Spleen (tissue), 7 donors: ENCODE results near the gene TACR2.

Experiments
- POLR2A ChIP-seq, 3 donors: fragments of 450-650 bp; IDR thresholded peaks; one replicate each; pipeline ENCODE4 v1.5.1; 2017; ENCODE audit warnings: antibody characterized with exemption in 3 of 3, mild to moderate bottlenecking in 1 of 3
- POLR2AphosphoS5 ChIP-seq, 3 donors: sonication (generic); formaldehyde crosslinking; IDR thresholded peaks; one replicate each; pipeline ENCODE4 v1.5.1; 2017; ENCODE audit warnings: antibody characterized with exemption in 3 of 3
- TF ChIP-seq, protein P1 (sequence below), 11 experiments: fragments of 200-600 bp in 7 of 11; fragments of 450-650 bp in 4 of 11; sonication (generic) in 4 of 11; IDR thresholded peaks in 8 of 11; conservative IDR thresholded peaks in 3 of 11; 1 replicate in 7 of 11; 2 replicates in 4 of 11; pipeline versions ENCODE4 v1.4.0 to v1.8.0; 2016 to 2021; ENCODE audit warnings: antibody characterized with exemption in 11 of 11, inconsistent platforms in 4 of 11, mild to moderate bottlenecking in 1 of 11
- donor health status: DM: no; HTN: no; CAD: no; lungs with moderate emphysema.
- donor health status: DM: no; HTN: no; CAD: no.
- donor health status: DM: no; HTN: no; CAD: no.

DNA sequence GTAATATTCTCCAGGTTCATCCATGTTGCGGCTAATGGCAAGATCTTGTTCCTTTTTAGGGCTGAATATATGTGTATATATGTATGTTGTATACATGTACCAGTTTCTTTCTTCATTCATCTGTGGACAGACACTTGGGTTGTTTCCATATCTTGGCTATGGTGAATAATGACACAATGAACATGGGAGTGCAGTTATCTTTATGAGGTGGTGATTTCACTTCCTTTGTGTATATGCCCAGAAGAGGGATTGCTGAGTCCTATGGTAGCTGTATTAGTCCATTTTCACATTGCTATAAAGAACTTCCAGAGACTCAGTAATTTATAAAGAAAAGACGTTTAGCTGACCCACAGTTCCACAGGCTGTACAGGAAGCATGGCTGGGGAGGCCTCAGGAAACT is 17.5 kb upstream of the TACR2 start:
- TF ChIP-seq, protein P1, sequence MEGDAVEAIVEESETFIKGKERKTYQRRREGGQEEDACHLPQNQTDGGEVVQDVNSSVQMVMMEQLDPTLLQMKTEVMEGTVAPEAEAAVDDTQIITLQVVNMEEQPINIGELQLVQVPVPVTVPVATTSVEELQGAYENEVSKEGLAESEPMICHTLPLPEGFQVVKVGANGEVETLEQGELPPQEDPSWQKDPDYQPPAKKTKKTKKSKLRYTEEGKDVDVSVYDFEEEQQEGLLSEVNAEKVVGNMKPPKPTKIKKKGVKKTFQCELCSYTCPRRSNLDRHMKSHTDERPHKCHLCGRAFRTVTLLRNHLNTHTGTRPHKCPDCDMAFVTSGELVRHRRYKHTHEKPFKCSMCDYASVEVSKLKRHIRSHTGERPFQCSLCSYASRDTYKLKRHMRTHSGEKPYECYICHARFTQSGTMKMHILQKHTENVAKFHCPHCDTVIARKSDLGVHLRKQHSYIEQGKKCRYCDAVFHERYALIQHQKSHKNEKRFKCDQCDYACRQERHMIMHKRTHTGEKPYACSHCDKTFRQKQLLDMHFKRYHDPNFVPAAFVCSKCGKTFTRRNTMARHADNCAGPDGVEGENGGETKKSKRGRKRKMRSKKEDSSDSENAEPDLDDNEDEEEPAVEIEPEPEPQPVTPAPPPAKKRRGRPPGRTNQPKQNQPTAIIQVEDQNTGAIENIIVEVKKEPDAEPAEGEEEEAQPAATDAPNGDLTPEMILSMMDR (IDR thresholded peaks at IDR 0.05 in 8 of 11, conservative IDR thresholded peaks at IDR 0.05 in 3 of 11) = no peak
- TF ChIP-seq POLR2A (IDR thresholded peaks at IDR 0.05) = no peak
- no peak for TF ChIP-seq POLR2AphosphoS5 (IDR thresholded peaks at IDR 0.05)
